ENCODE data around the gene CCDC91. TPM values are rescaled to one million over a fixed set of nuclear protein-coding genes. Genes with fewer than 3 reads are reported as not detected.

The CCDC91 gene
- total and polyA plus RNA-seq, 9 of the 15 experiments (the other 6 are each of a cell fraction or from before 2014, with no cell fraction given) = 10.1 to 31.1 (median 26.3) TPM

GRCh38 chr12:28578833-28579252 is 388.6 kb downstream of the CCDC91 start:
- in situ Hi-C loops (cut with MboI) (no loop called here), intact Hi-C loops (cut with micrococcal nuclease) (no loop called here)
- no peaks in the 10 kb centered on the region for H3K9me3 ChIP-seq (replicated peaks; ENCODE audit: control insufficient read depth, insufficient read depth, low read depth, low read length)
- H3K9ac ChIP-seq (ENCODE audit: insufficient read depth in 1 of 2, low read depth in 2 of 2, low read length in 2 of 2) = no peak overlapping the region
- FAIRE-seq = no peak
- H3K27ac ChIP-seq (ENCODE audit: extremely low read depth, low read depth, low read length) = no peak overlapping the region
- H3K79me2 ChIP-seq (ENCODE audit: control insufficient read depth, insufficient read depth, low read length) = no peaks in the 10 kb centered on the region
- DNase-seq (ENCODE audit: extremely low read depth in 1 of 4, low spot score in 3 of 4) = no peak
- no peaks in the 10 kb centered on the region for H4K20me1 ChIP-seq (replicated peaks; ENCODE audit: control insufficient read depth, insufficient read depth, low read length)
- no peaks in the 10 kb centered on the region for H3K27me3 ChIP-seq (ENCODE audit: control insufficient read depth in 2 of 2, insufficient read depth in 2 of 2, low read length in 2 of 2)
- 35% methylated on average over 3 of the region's 3 CpGs for WGBS (ENCODE audit: insufficient coverage, low coverage, missing lambda C conversion rate)
- H2AFZ ChIP-seq (ENCODE audit: low read depth, low read length) = no peak overlapping the region
- TF ChIP-seq MGA (IDR thresholded peaks at IDR 0.05) = no peak
- TF ChIP-seq ETV6 (IDR thresholded peaks at IDR 0.05; ENCODE audit: borderline replicate concordance in 1 of 2, low read depth in 2 of 2, low read length in 1 of 2) = no peak
- no peak for TF ChIP-seq ETV6 (CRISPR knock-in tag; IDR thresholded peaks at IDR 0.05; ENCODE audit: borderline replicate concordance)
- no peak for TF ChIP-seq U2AF1 (optimal IDR thresholded peaks at IDR 0.05; ENCODE audit: low read depth, low read length)
- no peak for TF ChIP-seq SREBF1 (IDR thresholded peaks at IDR 0.05; ENCODE audit: borderline replicate concordance, low read depth, low read length)
- no peak for TF ChIP-seq ZNF146 (CRISPR knock-in tag; IDR thresholded peaks at IDR 0.05; ENCODE audit: unreplicated experiment)
- no peak for TF ChIP-seq ATF4 (CRISPR knock-in tag; IDR thresholded peaks at IDR 0.05)
- no peak overlapping the region for H3K4me2 ChIP-seq (ENCODE audit: insufficient read depth, low read length)
- no peaks in the 10 kb centered on the region for H3K9me1 ChIP-seq (ENCODE audit: control insufficient read depth, insufficient read depth, low read length)
- BruUV-seq (replicated peaks) = no TSS peak
- POLR2A ChIA-PET = no interaction called here
- ATAC-seq = no peak
- CTCF ChIA-PET (ENCODE audit: low intra/inter-chr PET ratio) = no interaction called here
- no peaks in the 10 kb centered on the region for H3K4me1 ChIP-seq (replicated peaks in 1 of 2; ENCODE audit: control insufficient read depth in 2 of 2, insufficient read depth in 2 of 2, low read length in 2 of 2)
- H3K36me3 ChIP-seq (ENCODE audit: control insufficient read depth, insufficient read depth, low read length) = no peaks in the 10 kb centered on the region
- no peak overlapping the region for H3K4me3 ChIP-seq
